ENCODE data around the gene NDUFA8.

- no peak for TF ChIP-seq CTCF (IDR thresholded peaks at IDR 0.05)
- TF ChIP-seq POLR2AphosphoS5 (IDR thresholded peaks at IDR 0.05), result no peak
These were observed 37.1 kb downstream of the NDUFA8 start for GRCh38 chr9:122122468-122122867.
